ENCODE data around the gene GDF7.

Gene GDF7

GRCh38 chr2:20657522-20658235, 9.3 kb upstream of the GDF7 start:
- H3K4me3 Mint-ChIP-seq = no peak overlapping the region
- H3K36me3 Mint-ChIP-seq (ENCODE audit: low read depth) = no peaks in the 10 kb centered on the region
- H3K9me3 Mint-ChIP-seq = no peaks in the 10 kb centered on the region
- H3K4me1 Mint-ChIP-seq (ENCODE audit: low read depth) = no peaks in the 10 kb centered on the region
- H3K27ac Mint-ChIP-seq = no peak overlapping the region
- no peak for DNase-seq
- H3K27me3 Mint-ChIP-seq = peaks cover 35% of the 10 kb centered on the region

DNA sequence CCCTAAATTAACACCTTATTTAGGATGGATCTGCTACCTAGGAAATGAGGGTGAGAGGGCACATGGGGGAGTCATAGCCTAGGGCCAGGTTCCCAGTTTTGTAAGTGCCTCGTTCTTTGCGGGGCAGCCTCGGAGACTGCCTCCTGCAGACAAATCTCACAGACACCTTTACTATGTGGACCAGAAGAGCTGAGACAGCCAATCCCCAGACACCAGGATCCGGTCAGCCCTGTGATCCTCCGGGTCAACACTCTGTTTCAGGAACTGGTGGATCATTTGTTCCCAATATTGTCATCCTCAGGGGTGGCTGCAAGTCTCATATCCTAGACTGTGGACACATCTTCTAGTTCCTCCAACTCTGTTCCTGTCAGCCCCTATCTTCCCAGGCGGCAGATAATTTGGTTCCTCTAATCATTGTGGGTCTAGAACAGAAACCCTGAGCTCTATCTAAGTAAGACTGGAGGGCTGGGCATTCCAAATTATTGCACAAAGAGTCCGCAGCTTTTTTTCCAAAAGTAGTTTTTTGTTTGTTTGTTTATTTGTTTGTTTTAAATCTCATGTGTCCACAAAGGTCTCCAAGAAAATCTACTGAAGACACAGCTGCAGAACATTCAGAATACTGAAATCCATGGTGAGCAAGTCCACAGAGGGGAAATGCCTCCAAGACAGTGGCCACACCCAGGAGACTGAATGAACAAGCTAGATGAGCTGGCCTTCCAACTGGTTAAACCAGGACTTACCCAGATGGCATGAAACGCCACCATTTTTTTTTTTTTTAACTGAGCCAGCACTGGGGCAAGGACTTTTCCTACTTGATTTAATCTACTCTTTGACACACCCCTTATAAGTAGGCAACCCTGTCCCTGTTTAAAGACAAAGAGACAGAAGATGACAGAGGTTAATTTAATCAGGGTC, 6.2 kb upstream of the GDF7 start:
- Mint-ChIP-seq H3K36me3 (ENCODE audit: low read depth) (no peaks in the 10 kb centered on the region), H3K27me3 (peaks cover 65% of the 10 kb centered on the region), H3K4me1 (ENCODE audit: low read depth) (peaks cover 7% of the 10 kb centered on the region), H3K27ac (no peak overlapping the region), H3K4me3 (no peak overlapping the region), H3K9me3 (no peaks in the 10 kb centered on the region)
- DNase-seq = no peak

GRCh38 chr2:20661421-20662307, 5.3 kb upstream of the GDF7 start:
- Mint-ChIP-seq H3K4me3 (no peak overlapping the region), H3K4me1 (ENCODE audit: low read depth) (peaks cover 13% of the 10 kb centered on the region), H3K27ac (no peak overlapping the region), H3K27me3 (peaks cover 74% of the 10 kb centered on the region), H3K9me3 (no peaks in the 10 kb centered on the region), H3K36me3 (ENCODE audit: low read depth) (no peaks in the 10 kb centered on the region)
- DNase-seq = peak; percentile 74

DNA sequence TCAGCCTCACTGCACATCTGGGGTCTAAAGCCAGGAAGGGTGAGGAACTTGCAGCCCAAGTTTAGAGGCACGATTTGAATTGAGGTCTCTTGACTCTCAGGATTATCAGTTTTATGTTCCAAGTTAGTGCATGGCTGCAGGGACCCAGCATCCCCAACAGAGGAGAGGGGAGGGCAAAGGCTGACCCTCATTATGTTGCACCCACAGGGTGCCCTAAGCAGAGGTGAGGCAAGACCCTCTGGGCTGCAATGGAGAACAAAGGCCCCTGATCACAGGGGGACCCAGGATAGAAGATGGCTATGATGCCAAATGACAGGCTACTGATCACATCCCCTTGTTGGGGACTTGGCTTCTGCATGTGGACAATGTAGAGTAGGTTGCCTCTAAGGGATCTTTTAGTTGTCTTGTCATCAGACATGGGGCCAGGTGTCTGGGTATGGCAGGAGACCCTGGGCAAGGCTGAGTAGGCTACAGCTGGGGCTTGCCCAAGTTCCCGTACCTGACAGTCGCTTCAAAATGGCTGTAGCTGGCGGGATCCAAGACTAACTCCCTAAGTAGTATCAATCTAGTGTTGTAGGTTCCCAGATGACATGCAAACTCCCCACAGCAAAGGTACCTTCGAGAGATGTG, 4.5 kb upstream of the GDF7 start:
- Mint-ChIP-seq H3K9me3 (no peaks in the 10 kb centered on the region), H3K4me1 (ENCODE audit: low read depth) (peaks cover 13% of the 10 kb centered on the region), H3K27ac (no peak overlapping the region), H3K27me3 (peaks cover 75% of the 10 kb centered on the region), H3K4me3 (no peak overlapping the region), H3K36me3 (ENCODE audit: low read depth) (no peaks in the 10 kb centered on the region)
- DNase-seq = no peak

DNA sequence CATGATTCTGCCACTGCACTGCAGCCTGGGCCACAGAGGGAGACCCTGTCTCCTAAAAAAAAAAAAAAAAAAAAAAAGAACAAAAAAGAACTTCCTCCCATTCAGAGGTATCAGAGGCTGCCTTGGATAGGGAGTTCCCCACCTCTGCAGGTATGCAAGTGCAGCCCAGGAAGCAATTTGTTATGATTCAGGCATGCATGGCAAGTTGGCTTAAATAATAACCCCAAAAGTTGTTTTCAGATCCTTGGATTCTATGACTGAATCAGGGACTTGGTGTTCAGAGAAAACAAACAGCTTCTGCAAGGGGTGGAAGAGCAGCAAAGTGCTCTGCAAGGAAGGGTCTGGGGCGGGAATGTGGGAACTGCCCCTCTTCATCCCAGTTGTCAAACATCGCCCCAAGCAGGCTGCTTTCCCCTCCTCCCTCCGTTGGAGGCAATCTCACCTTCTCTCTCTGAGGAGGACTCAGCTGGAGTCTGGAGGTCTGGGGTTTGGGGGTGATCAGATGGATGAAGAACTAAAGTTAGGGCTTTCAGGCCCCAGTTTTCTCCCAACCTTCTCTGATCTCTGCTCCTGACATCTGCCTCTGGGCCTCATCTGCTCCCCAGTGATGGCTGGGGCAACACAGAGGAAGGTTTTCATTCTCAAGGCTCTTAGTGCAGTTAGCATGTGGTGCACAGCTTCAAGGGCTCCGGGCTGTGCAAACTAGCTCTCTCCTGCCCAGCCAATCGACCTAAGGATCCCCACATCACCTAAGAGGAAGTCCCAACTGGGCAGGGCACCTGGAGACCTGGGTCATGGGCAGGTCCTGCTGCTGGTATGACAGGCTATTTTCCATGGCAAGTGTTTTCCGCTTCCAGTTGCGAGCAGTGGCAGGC, 3.5 kb upstream of the GDF7 start:
- Mint-ChIP-seq H3K4me3 (no peak overlapping the region), H3K36me3 (ENCODE audit: low read depth) (no peaks in the 10 kb centered on the region), H3K4me1 (ENCODE audit: low read depth) (peaks cover 15% of the 10 kb centered on the region), H3K27me3 (peaks cover 85% of the 10 kb centered on the region), H3K9me3 (no peaks in the 10 kb centered on the region), H3K27ac (no peak overlapping the region)
- no peak for DNase-seq

- Mint-ChIP-seq H3K9me3 (no peaks in the 10 kb centered on the region), H3K4me3 (no peak overlapping the region), H3K27me3 (peaks cover 87% of the 10 kb centered on the region), H3K4me1 (ENCODE audit: low read depth) (peaks cover 15% of the 10 kb centered on the region), H3K36me3 (ENCODE audit: low read depth) (no peaks in the 10 kb centered on the region), H3K27ac (no peak overlapping the region)
- DNase-seq = no peak
These were observed 2.9 kb upstream of the GDF7 start for GRCh38 chr2:20664071-20664390.

GRCh38 chr2:20664431-20665242, 2.3 kb upstream of the GDF7 start:
- no peak overlapping the region for H3K27ac Mint-ChIP-seq
- H3K27me3 Mint-ChIP-seq = peaks cover 88% of the 10 kb centered on the region
- H3K4me3 Mint-ChIP-seq = peak overlapping the region; percentile 31
- no peaks in the 10 kb centered on the region for H3K9me3 Mint-ChIP-seq
- peaks cover 20% of the 10 kb centered on the region for H3K4me1 Mint-ChIP-seq (ENCODE audit: low read depth)
- no peak for DNase-seq
- no peaks in the 10 kb centered on the region for H3K36me3 Mint-ChIP-seq (ENCODE audit: low read depth)

DNA sequence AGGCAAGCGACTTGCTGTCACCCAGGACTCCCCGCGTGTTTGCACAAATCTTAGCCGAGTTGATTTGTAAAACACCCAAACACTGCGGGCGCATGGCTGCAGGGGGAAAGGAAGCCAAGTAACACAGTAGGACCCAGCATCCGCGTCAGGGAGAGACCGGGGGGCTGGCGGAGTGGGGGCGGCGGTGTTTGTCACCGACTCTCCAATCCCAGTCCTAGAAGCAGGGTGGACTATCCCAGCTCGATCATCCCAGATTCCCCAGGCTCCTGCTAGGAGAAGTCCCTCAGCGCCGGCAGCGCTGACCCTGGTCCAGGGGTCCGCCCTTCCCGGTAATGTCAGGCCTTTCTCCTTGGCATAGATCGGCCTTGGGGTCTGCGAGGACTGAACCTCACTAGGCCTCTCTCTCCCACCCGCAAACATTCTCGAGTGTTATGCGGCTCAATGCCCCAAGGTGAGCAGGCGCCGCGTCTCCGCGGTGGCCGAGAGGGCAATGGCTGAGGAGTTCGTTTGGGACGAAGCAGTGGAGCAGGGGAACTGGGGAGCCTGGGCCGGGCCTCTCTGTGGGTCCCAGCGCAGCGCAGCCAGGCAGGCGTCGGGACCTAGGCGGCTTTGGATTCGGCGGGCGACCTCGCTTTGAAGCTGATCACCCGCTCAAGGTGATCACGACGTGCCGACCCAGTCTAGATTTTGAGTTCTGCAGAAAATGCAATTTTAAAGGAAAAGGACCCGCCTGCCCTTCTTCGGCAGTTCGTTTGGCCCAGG, 1.5 kb upstream of the GDF7 start:
- H3K27me3 Mint-ChIP-seq = peaks cover 92% of the 10 kb centered on the region
- H3K36me3 Mint-ChIP-seq (ENCODE audit: low read depth) = no peaks in the 10 kb centered on the region
- no peak for DNase-seq
- no peak overlapping the region for H3K27ac Mint-ChIP-seq
- no peaks in the 10 kb centered on the region for H3K9me3 Mint-ChIP-seq
- H3K4me3 Mint-ChIP-seq = peak overlapping the region; percentile 69
- peaks cover 23% of the 10 kb centered on the region for H3K4me1 Mint-ChIP-seq (ENCODE audit: low read depth)

- H3K27ac Mint-ChIP-seq = no peak overlapping the region
- peaks cover 91% of the 10 kb centered on the region for H3K27me3 Mint-ChIP-seq
- no peak for DNase-seq
- peaks cover 23% of the 10 kb centered on the region for H3K4me1 Mint-ChIP-seq (ENCODE audit: low read depth)
- no peaks in the 10 kb centered on the region for H3K36me3 Mint-ChIP-seq (ENCODE audit: low read depth)
- H3K4me3 Mint-ChIP-seq = peak overlapping the region; percentile 69
- H3K9me3 Mint-ChIP-seq = no peaks in the 10 kb centered on the region
These were observed 990 bp upstream of the GDF7 start for GRCh38 chr2:20666005-20666303.

DNA sequence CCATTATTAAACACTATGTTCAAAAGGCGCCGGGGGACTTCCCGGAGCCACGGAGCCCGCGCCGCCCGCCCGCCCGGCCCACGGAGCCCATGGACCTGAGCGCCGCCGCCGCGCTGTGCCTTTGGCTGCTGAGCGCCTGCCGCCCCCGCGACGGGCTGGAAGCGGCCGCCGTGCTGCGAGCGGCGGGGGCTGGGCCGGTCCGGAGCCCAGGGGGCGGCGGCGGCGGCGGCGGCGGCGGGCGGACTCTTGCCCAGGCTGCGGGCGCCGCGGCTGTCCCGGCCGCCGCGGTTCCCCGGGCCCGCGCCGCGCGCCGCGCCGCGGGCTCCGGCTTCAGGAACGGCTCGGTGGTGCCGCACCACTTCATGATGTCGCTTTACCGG, 197 bp downstream of the GDF7 start:
- no peak for DNase-seq
- Mint-ChIP-seq H3K27ac (no peak overlapping the region), H3K36me3 (ENCODE audit: low read depth) (no peaks in the 10 kb centered on the region), H3K9me3 (no peaks in the 10 kb centered on the region), H3K4me1 (ENCODE audit: low read depth) (peaks cover 29% of the 10 kb centered on the region), H3K27me3 (peaks cover 91% of the 10 kb centered on the region), H3K4me3 (no peak overlapping the region)

DNA sequence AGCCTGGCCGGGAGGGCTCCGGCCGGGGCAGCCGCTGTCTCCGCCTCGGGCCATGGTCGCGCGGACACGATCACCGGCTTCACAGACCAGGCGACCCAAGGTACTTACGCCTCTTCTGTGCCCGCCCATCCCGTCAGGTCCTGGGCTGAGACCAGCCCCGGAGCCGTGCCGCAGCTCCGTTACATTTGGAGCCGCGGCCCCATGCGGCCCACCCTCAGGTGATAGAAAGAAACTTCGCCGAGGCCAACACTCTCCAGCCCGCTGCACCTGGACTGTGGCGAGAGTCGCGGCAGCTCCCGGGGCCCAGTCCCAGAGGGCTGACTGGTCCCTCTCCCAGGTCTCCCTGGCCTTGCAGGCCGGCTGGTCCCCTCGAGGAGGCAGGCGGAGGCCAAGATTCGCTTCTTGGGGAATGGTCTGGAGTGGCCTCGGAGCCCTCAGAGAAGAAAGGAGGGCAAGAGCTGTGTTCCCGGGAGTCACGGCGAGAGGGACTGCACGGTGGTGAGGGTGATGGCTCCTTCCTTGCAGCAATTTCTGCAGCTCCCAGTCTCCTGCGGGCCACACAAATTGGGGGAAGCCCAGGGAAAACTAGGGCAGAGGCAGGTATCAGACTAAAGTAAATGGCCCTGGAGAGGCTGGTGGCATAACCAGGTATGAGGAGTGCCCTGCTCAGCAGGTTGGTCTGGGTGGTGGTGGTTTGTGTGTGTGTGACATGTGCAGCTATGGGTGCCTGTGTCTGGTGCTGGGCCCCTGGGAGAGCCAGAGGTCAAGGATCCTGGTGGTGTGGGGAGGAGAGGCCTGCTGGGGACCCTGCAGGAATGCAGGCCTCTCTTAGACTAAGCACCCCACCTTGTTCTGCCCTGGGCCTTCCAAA, 822 bp downstream of the GDF7 start:
- no peak for DNase-seq
- Mint-ChIP-seq H3K9me3 (no peaks in the 10 kb centered on the region), H3K27me3 (peaks cover 91% of the 10 kb centered on the region)

DNA sequence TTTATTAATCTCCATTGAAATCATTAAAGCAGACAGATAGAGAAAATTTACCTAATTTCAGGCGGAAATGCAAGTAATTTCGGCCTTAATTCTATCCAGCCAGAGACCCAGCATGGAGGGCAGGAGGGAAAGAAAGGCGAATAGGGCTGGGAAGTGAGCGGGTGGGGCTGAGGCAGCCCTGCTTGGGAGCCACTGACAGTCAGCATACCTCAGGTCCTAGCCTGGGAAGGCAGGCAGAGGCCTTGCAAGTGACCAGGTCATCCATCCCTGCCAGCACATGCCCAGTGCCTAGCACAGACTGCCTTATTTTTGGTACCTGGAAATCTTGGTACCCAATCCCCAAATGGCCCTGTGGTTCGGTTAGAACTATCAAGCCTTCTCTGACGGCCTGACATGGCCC, 1.5 kb downstream of the GDF7 start:
- Mint-ChIP-seq H3K27ac (no peak overlapping the region), H3K4me3 (no peak overlapping the region), H3K4me1 (ENCODE audit: low read depth) (peaks cover 29% of the 10 kb centered on the region), H3K9me3 (no peaks in the 10 kb centered on the region), H3K36me3 (ENCODE audit: low read depth) (no peaks in the 10 kb centered on the region), H3K27me3 (peaks cover 93% of the 10 kb centered on the region)
- no peak for DNase-seq

More for the DNA sequence above, 822 bp downstream of the GDF7 start:
- peak overlapping the region; percentile 34 for H3K4me3 Mint-ChIP-seq
- H3K36me3 Mint-ChIP-seq (ENCODE audit: low read depth) = no peaks in the 10 kb centered on the region
- peaks cover 29% of the 10 kb centered on the region for H3K4me1 Mint-ChIP-seq (ENCODE audit: low read depth)
- no peak overlapping the region for H3K27ac Mint-ChIP-seq
